Pancreas (tissue), 10 donors: ENCODE data around the gene TCF4. TPM values are rescaled to one million over a fixed set of nuclear protein-coding genes. Genes with fewer than 3 reads are reported as not detected.
"Not testable (repeated sequence)": the region's sequence is repeated elsewhere in the genome, so short reads cannot be mapped to it uniquely, and the experiment has no call there.

Source experiments
- ATAC-seq, 4 donors: fragments of 200-7000 bp; cut with Tn5 transposase; one replicate each; pipeline versions ENCODE4 v1.8.0 to v1.9.1; 2020; ENCODE audit warnings: mild to moderate bottlenecking in 4 of 4, moderate library complexity in 4 of 4
- DNase-seq, 6 donors: peaks; one replicate each; pipeline ENCODE4 v3.0.0-alpha.2; 2020
- FAIRE-seq: peaks from 2 replicates; lab custom pipeline; 2012; peaks lifted over from hg19 to GRCh38; lab: Jason Lieb, UNC
- H3K27ac ChIP-seq, 4 donors: fragments of 200-600 bp; sonication (generic); 1 replicate in 3 of 4; 2 replicates in 1 of 4; pipeline versions ENCODE4 v1.5.0 to v1.8.0; 2020
- H3K27me3 ChIP-seq, 4 donors: fragments of 200-600 bp; one replicate each; pipeline ENCODE4 v1.8.0; 2021
- H3K36me3 ChIP-seq, 3 donors: fragments of 200-600 bp; sonication (generic) in 1 of 3; one replicate each; pipeline versions ENCODE4 v1.5.0 to v1.8.0; 2020 to 2021
- H3K4me1 ChIP-seq, 3 donors: fragments of 200-600 bp; one replicate each; pipeline ENCODE4 v1.8.0; 2021
- H3K4me3 ChIP-seq, 4 donors: fragments of 200-600 bp; sonication (generic) in 2 of 4; one replicate each; pipeline versions ENCODE4 v1.5.0 to v1.8.0; 2020 to 2021
- H3K9me3 ChIP-seq, 4 donors: fragments of 200-600 bp; one replicate each; pipeline ENCODE4 v1.8.0; 2021
- WGBS, 2 donors: extraction: QIAGEN DNeasy Blood & Tissue Kit; methylation state at CpG; one replicate each; pipeline ENCODE4 v1.1.7; 2013; 5-methylcytosine and 5-hydroxymethylcytosine counted together
- intact Hi-C, 3 donors: fragments of 100-400 bp; cut with DNase I; formaldehyde crosslinking; loops; one replicate each; pipeline versions ENCODE4 v1.11.1 to v1.14.2; 2022
- polyA plus RNA-seq, 2 donors: library from polyadenylated mRNA; stranded (reverse); fragments of 200-250 nt; gene quantifications; one replicate each; pipeline ENCODE4 v1.2.3, GENCODE V29; 2013
- total RNA-seq, 6 donors: library from RNA; stranded (reverse); fragmentation: NEBNext Ultra II Directional in 4 of 6; extraction: Animal tissue kit (Norgen Biotek cat#: 25700) in 4 of 6; gene quantifications; one replicate each; pipeline versions ENCODE4 v1.2.1 to v1.2.4, GENCODE V29; 2021 to 2023
- TF ChIP-seq, protein P1 (sequence below), 4 donors: fragments of 200-600 bp; sonication (generic) in 3 of 4; IDR thresholded peaks; one replicate each; pipeline versions ENCODE4 v1.5.0 to v1.8.0; 2021; ENCODE audit warnings: antibody characterized with exemption in 4 of 4
- donor health status: healthy with polysubstance abuse.
- donor health status: DM: no; HTN: no; CAD: no; lungs with moderate emphysema.
- donor health status: DM: no; HTN: no; CAD: no.
- donor health status: control.
- donor health status: control.
- donor health status: Bipolar disorder and iron deficiency.
- donor health status: DM: yes; HTN: yes; CAD: no.
- donor health status: DM: no; HTN: no; CAD: no.
- donor health status: DM: no; HTN: no; CAD: no.
- donor health status: DM: yes; HTN: yes; CAD: no.

TCF4 gene
- total and polyA plus RNA-seq, 8 donors, result 4.4 to 27.9 (median 10.5) TPM

- TF ChIP-seq, protein P1, sequence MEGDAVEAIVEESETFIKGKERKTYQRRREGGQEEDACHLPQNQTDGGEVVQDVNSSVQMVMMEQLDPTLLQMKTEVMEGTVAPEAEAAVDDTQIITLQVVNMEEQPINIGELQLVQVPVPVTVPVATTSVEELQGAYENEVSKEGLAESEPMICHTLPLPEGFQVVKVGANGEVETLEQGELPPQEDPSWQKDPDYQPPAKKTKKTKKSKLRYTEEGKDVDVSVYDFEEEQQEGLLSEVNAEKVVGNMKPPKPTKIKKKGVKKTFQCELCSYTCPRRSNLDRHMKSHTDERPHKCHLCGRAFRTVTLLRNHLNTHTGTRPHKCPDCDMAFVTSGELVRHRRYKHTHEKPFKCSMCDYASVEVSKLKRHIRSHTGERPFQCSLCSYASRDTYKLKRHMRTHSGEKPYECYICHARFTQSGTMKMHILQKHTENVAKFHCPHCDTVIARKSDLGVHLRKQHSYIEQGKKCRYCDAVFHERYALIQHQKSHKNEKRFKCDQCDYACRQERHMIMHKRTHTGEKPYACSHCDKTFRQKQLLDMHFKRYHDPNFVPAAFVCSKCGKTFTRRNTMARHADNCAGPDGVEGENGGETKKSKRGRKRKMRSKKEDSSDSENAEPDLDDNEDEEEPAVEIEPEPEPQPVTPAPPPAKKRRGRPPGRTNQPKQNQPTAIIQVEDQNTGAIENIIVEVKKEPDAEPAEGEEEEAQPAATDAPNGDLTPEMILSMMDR (IDR thresholded peaks at IDR 0.05), result no peak
- no peaks in the 10 kb centered on the region for H3K9me3 ChIP-seq
- H3K27me3 ChIP-seq, result no peaks in the 10 kb centered on the region
- H3K36me3 ChIP-seq, result no peaks in the 10 kb centered on the region
- no peaks in the 10 kb centered on the region for H3K4me1 ChIP-seq
- ATAC-seq (no peak), DNase-seq (no peak), FAIRE-seq (no peak)
- H3K4me3 ChIP-seq, result no peak overlapping the region
- H3K27ac ChIP-seq, result no peak overlapping the region
- intact Hi-C loops, result no loop called here
These were observed 114.4 kb downstream of the TCF4 start for GRCh38 chr18:55473560-55473959.

- no peak for ATAC-seq
- Histone ChIP-seq H3K27ac (no peak overlapping the region), H3K4me1 (no peaks in the 10 kb centered on the region), H3K4me3 (no peak overlapping the region), H3K27me3 (no peaks in the 10 kb centered on the region), H3K9me3 (no peaks in the 10 kb centered on the region), H3K36me3 (no peaks in the 10 kb centered on the region)
- FAIRE-seq, result no peak
- intact Hi-C loops, result no loop called here
- 71 to 75% methylated on average over 2 of the region's 2 CpGs for WGBS, 2 donors
- no peak for DNase-seq
- TF ChIP-seq, protein P1 (IDR thresholded peaks at IDR 0.05), result no peak
These were observed 114.9 kb downstream of the TCF4 start for GRCh38 chr18:55473058-55473457.

GRCh38 chr18:55470826-55471225 lies 117.2 kb downstream of the TCF4 start:
- H3K4me1 ChIP-seq, result no peaks in the 10 kb centered on the region
- WGBS, 2 donors, result 86 to 87% methylated on average over 4 of the region's 4 CpGs
- no peak overlapping the region for H3K27ac ChIP-seq
- ATAC-seq (no peak), DNase-seq (no peak), FAIRE-seq (no peak)
- H3K27me3 ChIP-seq, result no peaks in the 10 kb centered on the region
- TF ChIP-seq, protein P1 (IDR thresholded peaks at IDR 0.05), result no peak
- no peaks in the 10 kb centered on the region for H3K36me3 ChIP-seq
- intact Hi-C loops, result no loop called here
- no peak overlapping the region for H3K4me3 ChIP-seq
- no peaks in the 10 kb centered on the region for H3K9me3 ChIP-seq

- intact Hi-C loops, H3K27ac ChIP-seq, H3K9me3 ChIP-seq, DNase-seq, H3K4me1 ChIP-seq, H3K27me3 ChIP-seq, FAIRE-seq, H3K4me3 ChIP-seq, H3K36me3 ChIP-seq, ATAC-seq: not testable (repeated sequence)
- 93% methylated on average over 8 of the region's 8 CpGs for WGBS, 2 donors
These were observed 118.9 kb downstream of the TCF4 start for GRCh38 chr18:55469134-55469533.

DNA sequence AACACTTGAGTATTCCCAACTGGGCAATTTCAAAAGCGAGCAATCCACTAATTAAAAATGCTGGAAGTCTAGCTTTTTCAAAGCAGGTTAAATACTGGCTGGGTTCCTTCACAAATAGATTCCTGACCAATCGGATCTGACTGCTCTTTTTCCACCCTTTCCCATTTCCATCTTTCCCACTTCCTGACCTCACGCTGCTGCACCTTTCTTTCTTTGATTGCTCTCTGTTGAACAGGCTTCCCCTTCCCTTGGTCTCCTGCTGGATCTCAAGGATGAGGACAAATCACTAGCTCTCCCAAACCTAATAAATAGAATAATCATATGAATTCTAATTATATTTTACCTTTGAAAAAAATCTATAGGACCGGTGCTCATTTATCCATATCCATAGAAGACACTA lies 121.2 kb downstream of the TCF4 start:
- H3K36me3 ChIP-seq, result no peaks in the 10 kb centered on the region
- H3K27ac ChIP-seq, result no peak overlapping the region
- FAIRE-seq (no peak), DNase-seq (no peak), ATAC-seq (no peak)
- TF ChIP-seq, protein P1 (IDR thresholded peaks at IDR 0.05), result no peak
- intact Hi-C loops, result no loop called here
- H3K4me3 ChIP-seq, result no peak overlapping the region
- H3K27me3 ChIP-seq, result no peaks in the 10 kb centered on the region
- no peaks in the 10 kb centered on the region for H3K9me3 ChIP-seq
- WGBS, 2 donors, result 86 to 89% methylated on average over 4 of the region's 4 CpGs
- no peaks in the 10 kb centered on the region for H3K4me1 ChIP-seq

GRCh38 chr18:55465313-55465712 lies 122.7 kb downstream of the TCF4 start:
- WGBS, 2 donors, result 90 to 93% methylated on average over 2 of the region's 2 CpGs
- Histone ChIP-seq H3K9me3 (no peaks in the 10 kb centered on the region), H3K27me3 (no peaks in the 10 kb centered on the region), H3K4me3 (no peak overlapping the region), H3K4me1 (no peaks in the 10 kb centered on the region), H3K36me3 (no peaks in the 10 kb centered on the region), H3K27ac (no peak overlapping the region)
- no peak for DNase-seq
- TF ChIP-seq, protein P1 (IDR thresholded peaks at IDR 0.05), result no peak
- no peak for FAIRE-seq
- intact Hi-C loops, result no loop called here
- ATAC-seq, result no peak
